Epithelial cell of esophagus (primary cell): ENCODE measurements around the gene BYSL.

ENCODE experiments used
- DNase-seq: peaks from one replicate; pipeline ENCODE4 v3.0.0; 2010; ENCODE audit warnings: low read depth
- H3K4me3 ChIP-seq: 2 replicates; pipeline ENCODE4 v1.5.1; 2011; ENCODE audit warnings: mild to moderate bottlenecking, low read length, control low read depth
- CTCF ChIP-seq: IDR thresholded peaks from 2 replicates; pipeline ENCODE4 v1.5.1; 2011; ENCODE audit warnings: low read depth, mild to moderate bottlenecking, low read length, control low read depth, inconsistent platforms; ENCODE audit not compliant: insufficient read depth; ENCODE audit errors: missing control alignments

BYSL gene

GRCh38 chr6:41976794-41977484 is 55.6 kb downstream of the BYSL start:
- TF ChIP-seq CTCF: no peak
- DNase-seq: peak; percentile 44
- H3K4me3 ChIP-seq: no peak overlapping the region
